ENCODE measurements around the gene TRABD2B. TPM values are rescaled to one million over a fixed set of nuclear protein-coding genes. Genes with fewer than 3 reads are reported as not detected.

Gene TRABD2B
- total RNA-seq, 1 experiment from 2014 or later, result 10.3 TPM

DNA sequence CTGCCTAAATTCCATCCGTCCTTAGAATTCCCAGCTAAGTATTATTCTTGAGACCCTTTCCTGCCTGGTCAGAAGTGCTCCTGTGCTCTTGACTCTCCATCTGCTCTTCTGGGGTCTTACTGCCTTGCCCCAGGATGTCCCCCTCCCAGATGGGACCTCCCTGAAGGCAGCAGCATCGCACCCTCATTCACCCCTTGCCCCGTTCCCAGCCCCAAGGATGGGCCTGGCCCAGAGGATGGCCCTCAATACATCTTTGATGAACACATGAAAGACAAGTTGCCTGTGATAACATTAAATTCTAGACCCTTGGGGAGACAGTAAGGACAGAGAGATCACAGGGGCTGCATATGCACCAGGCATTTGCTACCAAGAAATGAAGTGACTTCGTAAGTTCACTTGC lies 167.2 kb downstream of the TRABD2B start:
- Mint-ChIP-seq H3K4me3 (no peak overlapping the region), H3K4me1 (peaks cover 44% of the 10 kb centered on the region), H3K27me3 (ENCODE audit: low read depth) (no peaks in the 10 kb centered on the region; the same call in none of the 2 replicates), H3K36me3 (peaks cover 5% of the 10 kb centered on the region; the same call in 1 of the 2 replicates), H3K9me3 (peaks cover 7% of the 10 kb centered on the region), H3K27ac (no peak overlapping the region)
- no peak for TF ChIP-seq SMAD4 (CRISPR knock-in tag; IDR thresholded peaks at IDR 0.05)
- TF ChIP-seq, protein P1, sequence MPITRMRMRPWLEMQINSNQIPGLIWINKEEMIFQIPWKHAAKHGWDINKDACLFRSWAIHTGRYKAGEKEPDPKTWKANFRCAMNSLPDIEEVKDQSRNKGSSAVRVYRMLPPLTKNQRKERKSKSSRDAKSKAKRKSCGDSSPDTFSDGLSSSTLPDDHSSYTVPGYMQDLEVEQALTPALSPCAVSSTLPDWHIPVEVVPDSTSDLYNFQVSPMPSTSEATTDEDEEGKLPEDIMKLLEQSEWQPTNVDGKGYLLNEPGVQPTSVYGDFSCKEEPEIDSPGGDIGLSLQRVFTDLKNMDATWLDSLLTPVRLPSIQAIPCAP (CRISPR knock-in tag; IDR thresholded peaks at IDR 0.05), result no peak
- TF ChIP-seq JAZF1 (CRISPR knock-in tag; IDR thresholded peaks at IDR 0.05), result no peak
- TF ChIP-seq, protein P2, sequence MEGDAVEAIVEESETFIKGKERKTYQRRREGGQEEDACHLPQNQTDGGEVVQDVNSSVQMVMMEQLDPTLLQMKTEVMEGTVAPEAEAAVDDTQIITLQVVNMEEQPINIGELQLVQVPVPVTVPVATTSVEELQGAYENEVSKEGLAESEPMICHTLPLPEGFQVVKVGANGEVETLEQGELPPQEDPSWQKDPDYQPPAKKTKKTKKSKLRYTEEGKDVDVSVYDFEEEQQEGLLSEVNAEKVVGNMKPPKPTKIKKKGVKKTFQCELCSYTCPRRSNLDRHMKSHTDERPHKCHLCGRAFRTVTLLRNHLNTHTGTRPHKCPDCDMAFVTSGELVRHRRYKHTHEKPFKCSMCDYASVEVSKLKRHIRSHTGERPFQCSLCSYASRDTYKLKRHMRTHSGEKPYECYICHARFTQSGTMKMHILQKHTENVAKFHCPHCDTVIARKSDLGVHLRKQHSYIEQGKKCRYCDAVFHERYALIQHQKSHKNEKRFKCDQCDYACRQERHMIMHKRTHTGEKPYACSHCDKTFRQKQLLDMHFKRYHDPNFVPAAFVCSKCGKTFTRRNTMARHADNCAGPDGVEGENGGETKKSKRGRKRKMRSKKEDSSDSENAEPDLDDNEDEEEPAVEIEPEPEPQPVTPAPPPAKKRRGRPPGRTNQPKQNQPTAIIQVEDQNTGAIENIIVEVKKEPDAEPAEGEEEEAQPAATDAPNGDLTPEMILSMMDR (IDR thresholded peaks at IDR 0.05), result no peak
- TF ChIP-seq, protein P3, sequence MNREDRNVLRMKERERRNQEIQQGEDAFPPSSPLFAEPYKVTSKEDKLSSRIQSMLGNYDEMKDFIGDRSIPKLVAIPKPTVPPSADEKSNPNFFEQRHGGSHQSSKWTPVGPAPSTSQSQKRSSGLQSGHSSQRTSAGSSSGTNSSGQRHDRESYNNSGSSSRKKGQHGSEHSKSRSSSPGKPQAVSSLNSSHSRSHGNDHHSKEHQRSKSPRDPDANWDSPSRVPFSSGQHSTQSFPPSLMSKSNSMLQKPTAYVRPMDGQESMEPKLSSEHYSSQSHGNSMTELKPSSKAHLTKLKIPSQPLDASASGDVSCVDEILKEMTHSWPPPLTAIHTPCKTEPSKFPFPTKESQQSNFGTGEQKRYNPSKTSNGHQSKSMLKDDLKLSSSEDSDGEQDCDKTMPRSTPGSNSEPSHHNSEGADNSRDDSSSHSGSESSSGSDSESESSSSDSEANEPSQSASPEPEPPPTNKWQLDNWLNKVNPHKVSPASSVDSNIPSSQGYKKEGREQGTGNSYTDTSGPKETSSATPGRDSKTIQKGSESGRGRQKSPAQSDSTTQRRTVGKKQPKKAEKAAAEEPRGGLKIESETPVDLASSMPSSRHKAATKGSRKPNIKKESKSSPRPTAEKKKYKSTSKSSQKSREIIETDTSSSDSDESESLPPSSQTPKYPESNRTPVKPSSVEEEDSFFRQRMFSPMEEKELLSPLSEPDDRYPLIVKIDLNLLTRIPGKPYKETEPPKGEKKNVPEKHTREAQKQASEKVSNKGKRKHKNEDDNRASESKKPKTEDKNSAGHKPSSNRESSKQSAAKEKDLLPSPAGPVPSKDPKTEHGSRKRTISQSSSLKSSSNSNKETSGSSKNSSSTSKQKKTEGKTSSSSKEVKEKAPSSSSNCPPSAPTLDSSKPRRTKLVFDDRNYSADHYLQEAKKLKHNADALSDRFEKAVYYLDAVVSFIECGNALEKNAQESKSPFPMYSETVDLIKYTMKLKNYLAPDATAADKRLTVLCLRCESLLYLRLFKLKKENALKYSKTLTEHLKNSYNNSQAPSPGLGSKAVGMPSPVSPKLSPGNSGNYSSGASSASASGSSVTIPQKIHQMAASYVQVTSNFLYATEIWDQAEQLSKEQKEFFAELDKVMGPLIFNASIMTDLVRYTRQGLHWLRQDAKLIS (CRISPR knock-in tag; IDR thresholded peaks at IDR 0.05; ENCODE audit: borderline replicate concordance), result no peak
- TF ChIP-seq, protein P4, sequence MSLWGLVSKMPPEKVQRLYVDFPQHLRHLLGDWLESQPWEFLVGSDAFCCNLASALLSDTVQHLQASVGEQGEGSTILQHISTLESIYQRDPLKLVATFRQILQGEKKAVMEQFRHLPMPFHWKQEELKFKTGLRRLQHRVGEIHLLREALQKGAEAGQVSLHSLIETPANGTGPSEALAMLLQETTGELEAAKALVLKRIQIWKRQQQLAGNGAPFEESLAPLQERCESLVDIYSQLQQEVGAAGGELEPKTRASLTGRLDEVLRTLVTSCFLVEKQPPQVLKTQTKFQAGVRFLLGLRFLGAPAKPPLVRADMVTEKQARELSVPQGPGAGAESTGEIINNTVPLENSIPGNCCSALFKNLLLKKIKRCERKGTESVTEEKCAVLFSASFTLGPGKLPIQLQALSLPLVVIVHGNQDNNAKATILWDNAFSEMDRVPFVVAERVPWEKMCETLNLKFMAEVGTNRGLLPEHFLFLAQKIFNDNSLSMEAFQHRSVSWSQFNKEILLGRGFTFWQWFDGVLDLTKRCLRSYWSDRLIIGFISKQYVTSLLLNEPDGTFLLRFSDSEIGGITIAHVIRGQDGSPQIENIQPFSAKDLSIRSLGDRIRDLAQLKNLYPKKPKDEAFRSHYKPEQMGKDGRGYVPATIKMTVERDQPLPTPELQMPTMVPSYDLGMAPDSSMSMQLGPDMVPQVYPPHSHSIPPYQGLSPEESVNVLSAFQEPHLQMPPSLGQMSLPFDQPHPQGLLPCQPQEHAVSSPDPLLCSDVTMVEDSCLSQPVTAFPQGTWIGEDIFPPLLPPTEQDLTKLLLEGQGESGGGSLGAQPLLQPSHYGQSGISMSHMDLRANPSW (CRISPR knock-in tag; conservative IDR thresholded peaks at IDR 0.05; ENCODE audit: low read depth), result no peak
- no peak for DNase-seq (ENCODE audit: low spot score)
- POLR2A ChIA-PET, result no interaction called here
- ATAC-seq, result no peak
- CTCF ChIA-PET, result no interaction called here

DNA sequence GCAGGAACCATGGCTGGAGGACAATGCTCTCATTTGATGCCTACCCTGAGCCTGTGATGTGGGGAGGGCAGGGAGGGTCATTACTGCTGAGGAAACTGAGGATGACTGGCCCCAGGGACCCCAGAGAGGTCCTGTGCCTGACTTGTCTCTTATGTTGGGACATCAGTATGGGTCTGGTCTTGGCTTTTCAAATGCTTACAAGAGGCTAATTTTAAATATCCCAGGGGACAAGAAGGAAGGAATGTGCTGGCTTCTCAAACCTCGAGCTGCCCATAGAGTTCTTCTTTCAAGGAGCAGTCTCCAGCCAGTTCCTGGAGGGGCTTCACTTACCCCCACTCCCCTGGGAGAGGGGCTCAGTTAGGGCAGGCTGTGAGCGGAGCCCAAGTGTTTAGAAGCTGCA lies 168.2 kb downstream of the TRABD2B start:
- no peaks in the 10 kb centered on the region for H3K36me3 Mint-ChIP-seq
- TF ChIP-seq ZNF317 (CRISPR knock-in tag; IDR thresholded peaks at IDR 0.05; ENCODE audit: borderline replicate concordance, low read depth) (no peak), SOX15 (CRISPR knock-in tag; IDR thresholded peaks at IDR 0.05) (no peak), EMX1 (CRISPR knock-in tag; IDR thresholded peaks at IDR 0.05) (no peak), TCF7 (CRISPR knock-in tag; IDR thresholded peaks at IDR 0.05; ENCODE audit: low read depth) (no peak), ZNF232 (CRISPR knock-in tag; IDR thresholded peaks at IDR 0.05) (no peak)
- TF ChIP-seq, protein P5, sequence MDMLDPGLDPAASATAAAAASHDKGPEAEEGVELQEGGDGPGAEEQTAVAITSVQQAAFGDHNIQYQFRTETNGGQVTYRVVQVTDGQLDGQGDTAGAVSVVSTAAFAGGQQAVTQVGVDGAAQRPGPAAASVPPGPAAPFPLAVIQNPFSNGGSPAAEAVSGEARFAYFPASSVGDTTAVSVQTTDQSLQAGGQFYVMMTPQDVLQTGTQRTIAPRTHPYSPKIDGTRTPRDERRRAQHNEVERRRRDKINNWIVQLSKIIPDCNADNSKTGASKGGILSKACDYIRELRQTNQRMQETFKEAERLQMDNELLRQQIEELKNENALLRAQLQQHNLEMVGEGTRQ (CRISPR knock-in tag; IDR thresholded peaks at IDR 0.05), result no peak
- H3K27ac Mint-ChIP-seq, result no peak overlapping the region
- H3K27me3 Mint-ChIP-seq (ENCODE audit: low read depth), result no peaks in the 10 kb centered on the region; the same call in none of the 2 replicates
- CTCF ChIA-PET, result no interaction called here
- H3K4me3 Mint-ChIP-seq, result no peak overlapping the region
- ATAC-seq (no peak), DNase-seq (ENCODE audit: low spot score) (no peak)
- POLR2A ChIA-PET, result no interaction called here
- no peaks in the 10 kb centered on the region for H3K9me3 Mint-ChIP-seq
- peaks cover 51% of the 10 kb centered on the region for H3K4me1 Mint-ChIP-seq

DNA sequence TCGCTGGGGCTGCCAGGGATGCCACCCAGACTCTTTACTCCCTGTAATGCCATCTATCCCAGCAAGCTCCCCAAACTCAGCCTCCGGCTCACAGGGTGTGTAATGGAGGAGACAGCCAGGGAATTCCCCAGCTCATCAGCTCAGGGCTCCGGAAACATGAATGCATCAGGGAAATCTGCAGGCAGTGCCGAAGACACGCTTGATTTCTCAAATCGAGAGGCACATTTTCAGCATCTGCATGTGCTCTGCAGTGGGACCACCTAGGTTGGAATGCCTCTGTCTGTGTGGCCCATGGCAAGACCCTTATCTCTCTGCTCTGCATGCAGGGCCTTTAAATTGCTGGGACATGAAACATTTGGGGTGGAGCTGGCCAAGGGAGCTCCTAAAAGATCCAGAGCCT lies 170.1 kb downstream of the TRABD2B start:
- Mint-ChIP-seq H3K4me1 (peaks cover 51% of the 10 kb centered on the region), H3K4me3 (no peak overlapping the region), H3K27me3 (ENCODE audit: low read depth) (no peaks in the 10 kb centered on the region; the same call in 1 of the 2 replicates), H3K9me3 (no peaks in the 10 kb centered on the region), H3K36me3 (no peaks in the 10 kb centered on the region), H3K27ac (no peak overlapping the region)
- no peak for DNase-seq (ENCODE audit: low spot score)
- TF ChIP-seq, protein P6, sequence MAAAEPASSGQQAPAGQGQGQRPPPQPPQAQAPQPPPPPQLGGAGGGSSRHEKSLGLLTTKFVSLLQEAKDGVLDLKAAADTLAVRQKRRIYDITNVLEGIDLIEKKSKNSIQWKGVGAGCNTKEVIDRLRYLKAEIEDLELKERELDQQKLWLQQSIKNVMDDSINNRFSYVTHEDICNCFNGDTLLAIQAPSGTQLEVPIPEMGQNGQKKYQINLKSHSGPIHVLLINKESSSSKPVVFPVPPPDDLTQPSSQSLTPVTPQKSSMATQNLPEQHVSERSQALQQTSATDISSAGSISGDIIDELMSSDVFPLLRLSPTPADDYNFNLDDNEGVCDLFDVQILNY (CRISPR knock-in tag; IDR thresholded peaks at IDR 0.05), result no peak
- no peak for TF ChIP-seq KAT7 (CRISPR knock-in tag; IDR thresholded peaks at IDR 0.05; ENCODE audit: borderline replicate concordance)
- no peak for TF ChIP-seq JAZF1 (CRISPR knock-in tag; IDR thresholded peaks at IDR 0.05)
- no peak for TF ChIP-seq RELA (CRISPR knock-in tag; IDR thresholded peaks at IDR 0.05; ENCODE audit: borderline replicate concordance)
- no peak for TF ChIP-seq JUN (CRISPR knock-in tag; IDR thresholded peaks at IDR 0.05)
- TF ChIP-seq NR1H2 (CRISPR knock-in tag; IDR thresholded peaks at IDR 0.05), result no peak
- TF ChIP-seq, protein P7, sequence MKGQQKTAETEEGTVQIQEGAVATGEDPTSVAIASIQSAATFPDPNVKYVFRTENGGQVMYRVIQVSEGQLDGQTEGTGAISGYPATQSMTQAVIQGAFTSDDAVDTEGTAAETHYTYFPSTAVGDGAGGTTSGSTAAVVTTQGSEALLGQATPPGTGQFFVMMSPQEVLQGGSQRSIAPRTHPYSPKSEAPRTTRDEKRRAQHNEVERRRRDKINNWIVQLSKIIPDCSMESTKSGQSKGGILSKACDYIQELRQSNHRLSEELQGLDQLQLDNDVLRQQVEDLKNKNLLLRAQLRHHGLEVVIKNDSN (CRISPR knock-in tag; IDR thresholded peaks at IDR 0.05), result no peak
- TF ChIP-seq FOXP1 (CRISPR knock-in tag; IDR thresholded peaks at IDR 0.05; ENCODE audit: borderline replicate concordance), result no peak
- ATAC-seq, result no peak
- CTCF ChIA-PET, result no interaction called here
- POLR2A ChIA-PET, result no interaction called here

Measured in WTC11 (cell line).